A549 (cell line): ENCODE results near the gene LRRFIP2.

ENCODE experiments used
- CHD4 ChIP-seq: fragments of 200-600 bp; sonication (generic); IDR thresholded peaks from 2 replicates; pipeline ENCODE4 v1.6.1; 2016; ENCODE audit warnings: antibody characterized with exemption, mild to moderate bottlenecking, borderline replicate concordance
- HDAC2 ChIP-seq: fragments of 200-600 bp; sonication (generic); IDR thresholded peaks from 2 replicates; pipeline ENCODE4 v1.6.1; 2016
- NR3C1 ChIP-seq: fragments of >200 bp; sonication (Bioruptor Twin); formaldehyde crosslinking; IDR thresholded peaks from 3 replicates; pipeline ENCODE4 v1.6.1; 2017
- POLR2A ChIP-seq: IDR thresholded peaks from 2 replicates; pipeline ENCODE4 v1.6.1; 2012; ENCODE audit warnings: mild to moderate bottlenecking, low read length
- RNF2 ChIP-seq: fragments of 200-600 bp; sonication (generic); IDR thresholded peaks from 2 replicates; pipeline ENCODE4 v1.6.1; 2016; ENCODE audit warnings: low read depth, mild to moderate bottlenecking, antibody characterized with exemption, moderate library complexity, borderline replicate concordance

- no peak for TF ChIP-seq NR3C1
- TF ChIP-seq POLR2A, result no peak
- no peak for TF ChIP-seq CHD4
- TF ChIP-seq HDAC2, result no peak
- no peak for TF ChIP-seq RNF2
Measured at GRCh38 chr3:37056826-37057225, 117.6 kb downstream of the LRRFIP2 start.
